NK-92 (cell line): ENCODE measurements around the gene TBC1D19.
A peak's percentile ranks its signal among the peaks of the same experiment; 100 is the strongest.
"Not testable (repeated sequence)": the region's sequence is repeated elsewhere in the genome, so short reads cannot be mapped to it uniquely, and the experiment has no call there.

Source experiments
- DNase-seq: peaks from one replicate; lab custom pipeline; 2025; ENCODE audit not compliant: unreplicated experiment; lab: John Stamatoyannopoulos, UW

Gene TBC1D19

GRCh38 chr4:26583865-26584652 lies at the start of gene TBC1D19:
Gene TBC1D19 (plus strand): TSS chr4:26584084. CDS start chr4:26584194, 110 bp downstream.
- peak; percentile 15 for DNase-seq

- DNase-seq, result no peak
These were observed 40.9 kb upstream of the TBC1D19 start for GRCh38 chr4:26542991-26543390.

GRCh38 chr4:26544421-26544820 lies 39.5 kb upstream of the TBC1D19 start:
- DNase-seq, result no peak

- not testable (repeated sequence) for DNase-seq
These were observed 35.5 kb upstream of the TBC1D19 start for GRCh38 chr4:26548379-26548778.

- DNase-seq, result no peak
These were observed 26.7 kb upstream of the TBC1D19 start for GRCh38 chr4:26557164-26557563.

GRCh38 chr4:26558166-26558895 lies 25.6 kb upstream of the TBC1D19 start:
- no peak for DNase-seq

GRCh38 chr4:26566133-26566532 lies 17.8 kb upstream of the TBC1D19 start:
- no peak for DNase-seq

GRCh38 chr4:26568446-26568994 lies 15.4 kb upstream of the TBC1D19 start:
- no peak for DNase-seq

GRCh38 chr4:26570596-26570995 lies 13.3 kb upstream of the TBC1D19 start:
- no peak for DNase-seq

GRCh38 chr4:26573389-26573794 lies 10.5 kb upstream of the TBC1D19 start:
- DNase-seq, result no peak

- DNase-seq, result no peak
These were observed 9.3 kb upstream of the TBC1D19 start for GRCh38 chr4:26574563-26574962.

GRCh38 chr4:26576231-26576739 lies 7.6 kb upstream of the TBC1D19 start:
- no peak for DNase-seq

- DNase-seq, result no peak
These were observed 6.8 kb upstream of the TBC1D19 start for GRCh38 chr4:26577066-26577465.

GRCh38 chr4:26579169-26579568 lies 4.7 kb upstream of the TBC1D19 start:
- DNase-seq, result no peak

- not testable (repeated sequence) for DNase-seq
These were observed 2.5 kb upstream of the TBC1D19 start for GRCh38 chr4:26581341-26581740.

GRCh38 chr4:26583538-26583864 lies 383 bp upstream of the TBC1D19 start:
- DNase-seq, result no peak

- no peak for DNase-seq
These were observed 841 bp downstream of the TBC1D19 start for GRCh38 chr4:26584725-26585124.

- no peak for DNase-seq
These were observed 5.8 kb downstream of the TBC1D19 start for GRCh38 chr4:26589705-26590104.

- DNase-seq, result no peak
These were observed 6.8 kb downstream of the TBC1D19 start for GRCh38 chr4:26590639-26591038.

- DNase-seq, result not testable (repeated sequence)
These were observed 9.7 kb downstream of the TBC1D19 start for GRCh38 chr4:26593557-26593956.

GRCh38 chr4:26594371-26594770 lies 10.5 kb downstream of the TBC1D19 start:
- DNase-seq, result no peak

GRCh38 chr4:26594778-26595177 lies 10.9 kb downstream of the TBC1D19 start:
- DNase-seq, result no peak
